Stimulated activated CD4-positive, alpha-beta T cell treated with anti-CD3 and anti-CD28 coated beads, Interleukin-15, amount 100 ng/mL, for 24 hours (primary cell): ENCODE results near the gene TTC7B.

ENCODE experiments used
- DNase-seq: peaks from one replicate; pipeline ENCODE4 v3.0.0-alpha.2; 2020

Gene TTC7B

DNA sequence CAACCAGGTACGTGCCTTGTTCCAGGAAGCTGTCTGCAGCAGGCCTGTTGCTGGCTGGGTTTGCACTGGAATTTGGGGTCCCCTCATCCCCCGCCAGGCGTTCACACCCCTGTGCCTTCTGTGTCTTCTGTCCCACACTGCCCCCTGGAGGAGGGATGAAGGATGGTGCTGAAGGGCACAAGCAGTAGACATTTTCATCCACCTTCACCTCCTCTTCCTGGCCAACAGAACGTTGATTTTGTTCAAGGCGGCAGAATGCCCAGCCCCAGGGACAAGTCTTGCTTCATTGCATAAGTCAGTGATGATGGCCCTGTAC is 297.3 kb downstream of the TTC7B start:
- peak; percentile 69 for DNase-seq

DNA sequence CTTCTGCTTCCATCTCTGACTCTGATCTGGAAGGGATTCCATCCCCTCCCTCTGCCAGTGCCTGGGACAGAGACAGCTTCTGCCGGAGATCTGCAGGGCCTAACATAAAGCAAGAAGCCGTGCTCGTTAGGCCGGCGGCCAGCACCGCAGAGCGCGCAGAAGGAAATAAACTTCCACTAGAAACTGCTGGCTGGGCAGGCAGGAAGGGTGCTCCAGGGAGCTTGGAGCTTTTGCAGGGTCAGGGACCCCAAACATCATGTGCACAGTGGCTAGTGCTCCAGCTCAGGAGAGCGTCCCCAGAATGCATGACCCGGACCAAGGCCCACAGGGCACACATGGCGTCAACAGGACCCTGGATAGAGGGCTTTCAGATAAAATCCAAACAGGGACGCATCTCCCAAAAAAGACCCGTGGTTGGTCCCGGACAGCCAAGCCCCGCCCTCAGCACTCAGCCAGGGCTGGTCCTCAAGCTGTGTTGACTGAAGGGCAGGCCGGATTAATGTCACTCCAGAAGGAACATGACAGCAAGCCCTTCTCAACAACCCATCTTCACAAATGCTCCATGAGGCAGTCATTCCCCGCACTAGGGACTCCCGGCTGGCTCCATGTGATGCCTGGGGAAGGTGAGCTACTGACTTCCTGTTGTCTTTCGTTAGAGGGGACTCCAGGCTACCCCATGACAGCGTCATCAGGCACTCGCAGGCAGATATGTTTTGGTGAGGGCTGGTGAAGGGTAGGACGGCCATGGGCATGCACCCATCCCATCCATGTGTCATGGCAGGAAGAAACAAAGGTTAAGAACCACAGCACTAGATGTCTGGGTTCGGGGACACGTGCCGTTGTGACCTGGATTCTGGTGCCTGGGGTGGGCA is 297.9 kb downstream of the TTC7B start:
- DNase-seq, result no peak

GRCh38 chr14:90517076-90517841 is 299.0 kb downstream of the TTC7B start:
- no peak for DNase-seq

- no peak for DNase-seq
Measured at GRCh38 chr14:90514566-90514965, 301.7 kb downstream of the TTC7B start.

- DNase-seq, result no peak
Measured at GRCh38 chr14:90514015-90514398, 302.2 kb downstream of the TTC7B start.

GRCh38 chr14:90513161-90514014 is 302.8 kb downstream of the TTC7B start:
- no peak for DNase-seq

DNA sequence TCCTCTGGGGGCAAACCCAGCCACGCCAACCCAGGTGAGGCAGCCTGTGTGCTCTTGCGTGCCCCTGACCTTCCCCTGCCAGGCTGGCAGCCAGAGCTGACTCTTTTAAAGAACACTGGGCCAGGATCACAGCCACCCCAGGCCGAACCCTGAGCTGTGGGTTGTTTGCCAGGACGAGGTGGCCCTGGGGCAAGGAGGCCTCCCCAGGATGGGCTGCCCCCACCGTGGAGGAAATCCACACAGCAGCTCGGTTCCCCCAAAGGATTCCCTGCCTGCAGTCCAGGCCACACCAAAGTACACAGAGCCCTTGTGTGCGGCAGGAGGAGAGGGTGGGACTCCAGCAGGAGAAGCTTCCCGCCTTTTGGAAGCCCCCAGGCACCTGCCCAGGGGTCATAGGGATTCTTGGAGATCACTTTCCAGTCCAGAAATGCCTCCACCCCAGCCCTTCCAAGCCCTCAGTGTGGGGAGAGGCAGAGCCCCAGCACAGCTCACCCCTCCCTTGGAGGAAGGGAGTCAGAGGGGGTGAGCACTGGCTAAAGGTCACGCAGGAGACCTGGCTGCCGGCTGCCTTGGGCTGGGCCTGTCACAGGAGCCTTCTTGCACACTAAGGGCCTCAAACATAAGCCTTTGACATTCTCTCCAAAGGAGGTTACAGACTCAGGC is 303.8 kb downstream of the TTC7B start:
- no peak for DNase-seq

DNA sequence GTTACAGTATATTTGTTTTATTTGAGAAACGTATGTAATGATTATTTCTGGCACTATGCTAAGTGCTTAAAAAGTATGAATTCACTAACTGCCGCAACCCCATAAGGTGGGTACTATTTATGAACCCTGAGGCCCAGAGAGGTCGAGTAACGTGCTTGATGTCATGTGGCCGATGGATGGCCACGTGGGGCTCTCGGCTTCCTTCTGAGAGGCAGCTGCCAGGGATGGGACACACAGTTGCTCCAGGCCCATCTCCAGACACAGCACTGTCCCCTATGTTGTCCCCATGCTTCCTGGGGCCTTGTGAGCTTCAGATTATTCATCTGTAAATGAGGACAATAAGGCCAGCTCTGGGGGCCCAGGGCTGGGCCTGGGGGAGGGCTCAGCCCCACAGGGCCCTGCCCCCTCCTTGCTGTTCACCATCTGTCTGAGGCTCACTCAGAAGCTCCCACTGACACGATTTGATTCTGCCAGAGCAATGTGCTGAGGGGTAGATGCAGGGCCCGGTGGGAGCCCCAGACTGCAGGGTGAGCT is 304.4 kb downstream of the TTC7B start:
- DNase-seq, result no peak

- DNase-seq, result no peak
Measured at GRCh38 chr14:90511252-90511651, 305.0 kb downstream of the TTC7B start.

DNA sequence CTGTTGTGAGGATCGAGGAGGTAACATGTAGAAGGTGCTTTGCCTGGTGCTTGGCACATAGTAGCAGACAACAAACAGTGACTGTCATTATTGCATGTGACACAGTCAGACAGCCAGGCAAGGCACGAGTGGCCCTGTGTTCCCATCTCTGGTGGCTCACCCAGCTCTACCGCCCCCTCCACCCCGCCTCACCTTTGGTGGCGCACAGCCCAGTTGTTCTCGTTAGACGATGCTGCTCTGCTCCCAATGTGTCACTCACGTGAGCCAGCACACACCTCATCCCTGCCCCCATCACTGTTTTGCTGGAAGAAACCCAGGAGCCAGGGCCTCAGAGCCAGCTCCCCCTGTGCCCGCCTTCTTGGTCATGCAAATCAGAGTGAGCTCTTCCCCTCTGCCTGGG is 306.1 kb downstream of the TTC7B start:
- DNase-seq, result no peak

GRCh38 chr14:90509403-90509802 is 306.8 kb downstream of the TTC7B start:
- no peak for DNase-seq

DNA sequence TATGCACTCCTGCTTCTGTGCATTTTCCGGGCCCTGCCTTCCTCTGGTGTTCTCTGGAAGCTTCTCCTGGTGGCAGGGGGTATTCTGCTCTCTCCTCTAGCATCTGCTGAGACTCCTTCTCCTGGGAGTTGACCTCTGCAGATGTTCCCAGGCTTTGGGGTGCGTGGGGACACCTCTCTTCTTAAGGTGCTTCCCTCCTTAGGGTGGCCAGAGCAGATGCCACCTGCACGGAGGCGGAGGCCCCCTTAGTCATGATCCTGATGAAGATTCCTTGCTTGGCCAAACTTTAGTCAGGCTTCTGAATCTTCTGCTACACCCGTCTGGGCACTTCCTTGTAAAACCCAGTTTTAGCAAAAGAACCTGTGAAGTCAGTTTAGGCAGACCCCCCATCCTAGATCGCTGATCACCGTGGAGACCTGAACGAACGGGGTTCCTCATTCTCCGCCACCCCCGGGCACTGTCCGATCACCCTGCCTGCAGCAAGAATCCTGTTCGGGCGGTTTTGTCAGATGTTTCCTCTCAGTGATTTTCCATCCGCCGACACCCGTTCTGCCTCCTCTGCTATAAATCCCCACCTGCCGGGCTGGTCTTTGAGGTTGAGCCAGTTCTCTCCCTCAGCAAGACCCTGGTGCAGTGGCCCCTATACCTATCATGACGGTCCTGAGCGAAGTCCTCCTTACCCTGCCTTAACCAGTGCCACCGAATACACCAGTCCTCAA is 307.5 kb downstream of the TTC7B start:
- no peak for DNase-seq

GRCh38 chr14:90508036-90508435 is 308.2 kb downstream of the TTC7B start:
- no peak for DNase-seq

- DNase-seq, result no peak
Measured at GRCh38 chr14:90507428-90507827, 308.8 kb downstream of the TTC7B start.

- no peak for DNase-seq
Measured at GRCh38 chr14:90506748-90507147, 309.5 kb downstream of the TTC7B start.

DNA sequence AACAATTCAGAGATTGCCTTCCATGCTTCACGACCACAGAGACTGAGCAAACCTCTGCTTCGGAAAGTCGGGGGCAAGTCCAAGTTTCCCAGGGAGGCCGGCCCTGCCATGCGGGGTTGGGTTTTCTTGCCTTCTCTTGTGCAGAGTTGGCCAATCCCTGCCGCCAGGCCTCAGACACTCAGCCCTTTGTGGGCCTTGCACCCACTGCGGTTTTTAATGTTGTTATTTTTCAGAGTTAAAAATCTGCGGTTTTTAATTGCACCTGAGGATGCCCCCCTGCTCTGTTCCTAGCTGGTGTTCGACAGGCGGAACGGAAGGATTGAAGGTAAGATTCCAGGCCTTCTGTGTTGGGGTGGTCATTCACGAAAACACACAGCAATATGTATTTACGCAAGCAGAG is 310.7 kb downstream of the TTC7B start:
- DNase-seq, result no peak

DNA sequence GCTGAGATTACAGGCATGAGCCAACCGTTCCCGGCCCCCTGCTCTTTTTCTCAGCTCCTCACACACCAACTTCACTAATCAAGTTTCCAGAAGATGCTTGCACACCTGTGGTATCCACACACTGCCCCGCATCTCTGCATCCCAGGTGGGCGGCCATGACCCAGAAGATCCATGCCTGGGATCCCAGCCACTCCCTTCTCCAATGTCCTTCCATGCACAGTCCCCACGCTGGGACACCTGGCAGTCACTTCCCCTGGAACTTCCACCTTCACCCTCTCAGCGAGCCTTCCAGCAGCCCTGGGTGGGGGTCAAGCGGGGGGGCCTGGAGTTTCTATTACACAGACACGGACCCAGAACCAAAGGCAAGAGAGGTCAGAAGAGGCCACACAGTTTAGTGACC is 311.6 kb downstream of the TTC7B start:
- no peak for DNase-seq

- no peak for DNase-seq
Measured at GRCh38 chr14:90503582-90503981, 312.6 kb downstream of the TTC7B start.

DNA sequence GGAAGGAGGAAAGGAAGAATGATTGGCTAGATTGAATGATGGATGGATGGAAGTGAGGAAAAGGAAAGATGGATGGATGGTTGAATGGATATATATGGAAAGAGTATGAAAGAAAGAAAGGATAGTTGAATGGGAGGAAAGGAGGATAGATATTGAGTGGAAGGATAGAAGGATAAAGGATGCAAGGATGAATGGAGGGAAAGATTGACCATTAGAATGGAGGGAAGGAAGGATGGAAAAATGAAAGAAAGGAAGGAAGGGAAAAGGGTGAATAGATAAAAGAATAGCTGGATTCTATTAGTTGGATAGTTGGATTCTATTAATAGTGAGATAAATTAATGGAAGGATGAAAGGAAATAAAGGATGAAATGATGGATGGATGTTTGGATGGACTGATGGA is 313.5 kb downstream of the TTC7B start:
- no peak for DNase-seq

- DNase-seq, result no peak
Measured at GRCh38 chr14:90500665-90501370, 315.4 kb downstream of the TTC7B start.
